Mononuclear cell (primary cell): ENCODE results near the gene FPR2. TPM values are rescaled to one million over a fixed set of nuclear protein-coding genes. Genes with fewer than 3 reads are reported as not detected.
"Not testable (repeated sequence)": the region's sequence is repeated elsewhere in the genome, so short reads cannot be mapped to it uniquely, and the experiment has no call there.

Experiments used
- H3K27me3 ChIP-seq: 2 replicates; pipeline ENCODE4 v1.6.0; 2011; ENCODE audit warnings: low read length, control low read depth; ENCODE audit not compliant: insufficient read depth
- H3K4me1 ChIP-seq: 2 replicates; pipeline ENCODE4 v1.5.1; 2011; ENCODE audit warnings: mild to moderate bottlenecking, low read length, control low read depth; ENCODE audit not compliant: insufficient read depth
- H3K4me3 ChIP-seq: 2 replicates; pipeline ENCODE4 v1.5.1; 2011; ENCODE audit warnings: mild to moderate bottlenecking, low read length, moderate library complexity
- H3K9me3 ChIP-seq: 2 replicates; pipeline ENCODE4 v1.5.1; 2011; ENCODE audit warnings: low read depth, mild to moderate bottlenecking, control low read depth, low read length
- total RNA-seq: library from RNA; depleted of rRNA; stranded (reverse); fragments of >200 nt; gene quantifications from one replicate; pipeline ENCODE4 v1.2.3, GENCODE V29; 2012

Gene FPR2
- total RNA-seq, 1 donor, result 7.5 TPM

GRCh38 chr19:51733742-51734522 lies 27.0 kb upstream of the FPR2 start:
- H3K4me1 ChIP-seq, result peaks cover 45% of the 10 kb centered on the region
- H3K27me3 ChIP-seq, result no peaks in the 10 kb centered on the region
- H3K4me3 ChIP-seq, result no peak overlapping the region
- H3K9me3 ChIP-seq, result no peaks in the 10 kb centered on the region

GRCh38 chr19:51735759-51736449 lies 25.1 kb upstream of the FPR2 start:
- Histone ChIP-seq H3K4me1 (peaks cover 63% of the 10 kb centered on the region), H3K4me3 (no peak overlapping the region), H3K9me3 (no peaks in the 10 kb centered on the region), H3K27me3 (no peaks in the 10 kb centered on the region)

- Histone ChIP-seq H3K4me3 (no peak overlapping the region), H3K4me1 (peaks cover 65% of the 10 kb centered on the region)
Measured at GRCh38 chr19:51737389-51737788, 23.6 kb upstream of the FPR2 start.

GRCh38 chr19:51737924-51738323 lies 23.1 kb upstream of the FPR2 start:
- Histone ChIP-seq H3K4me3 (no peak overlapping the region), H3K4me1 (peaks cover 65% of the 10 kb centered on the region), H3K27me3 (no peaks in the 10 kb centered on the region), H3K9me3 (no peaks in the 10 kb centered on the region)

More at GRCh38 chr19:51737389-51737788, 23.6 kb upstream of the FPR2 start:
- H3K9me3 ChIP-seq, result no peaks in the 10 kb centered on the region
- H3K27me3 ChIP-seq, result no peaks in the 10 kb centered on the region

GRCh38 chr19:51738523-51738922 lies 22.5 kb upstream of the FPR2 start:
- not testable (repeated sequence) for H3K4me3 ChIP-seq, H3K9me3 ChIP-seq, H3K27me3 ChIP-seq
- peaks cover 65% of the 10 kb centered on the region for H3K4me1 ChIP-seq

- H3K27me3 ChIP-seq, result no peaks in the 10 kb centered on the region
- H3K4me1 ChIP-seq, result peaks cover 62% of the 10 kb centered on the region
- no peaks in the 10 kb centered on the region for H3K9me3 ChIP-seq
- H3K4me3 ChIP-seq, result no peak overlapping the region
Measured at GRCh38 chr19:51739466-51740213, 21.3 kb upstream of the FPR2 start.

- Histone ChIP-seq H3K27me3 (no peaks in the 10 kb centered on the region), H3K4me1 (peaks cover 55% of the 10 kb centered on the region), H3K4me3 (no peak overlapping the region), H3K9me3 (no peaks in the 10 kb centered on the region)
Measured at GRCh38 chr19:51740356-51740755, 20.6 kb upstream of the FPR2 start.

- Histone ChIP-seq H3K27me3 (no peaks in the 10 kb centered on the region), H3K9me3 (no peaks in the 10 kb centered on the region), H3K4me3 (no peak overlapping the region), H3K4me1 (peaks cover 43% of the 10 kb centered on the region)
Measured at GRCh38 chr19:51742789-51743188, 18.2 kb upstream of the FPR2 start.

- no peaks in the 10 kb centered on the region for H3K9me3 ChIP-seq
- no peak overlapping the region for H3K4me3 ChIP-seq
- peaks cover 43% of the 10 kb centered on the region for H3K4me1 ChIP-seq
- H3K27me3 ChIP-seq, result no peaks in the 10 kb centered on the region
Measured at GRCh38 chr19:51743405-51743804, 17.6 kb upstream of the FPR2 start.

- Histone ChIP-seq H3K27me3 (no peaks in the 10 kb centered on the region), H3K9me3 (no peaks in the 10 kb centered on the region), H3K4me3 (no peak overlapping the region), H3K4me1 (peaks cover 38% of the 10 kb centered on the region)
Measured at GRCh38 chr19:51746731-51747130, 14.2 kb upstream of the FPR2 start.

- Histone ChIP-seq H3K4me3 (peak overlapping the region; percentile 54), H3K4me1 (peaks cover 70% of the 10 kb centered on the region), H3K27me3 (no peaks in the 10 kb centered on the region), H3K9me3 (no peaks in the 10 kb centered on the region)
Measured at GRCh38 chr19:51749979-51750378, 11.0 kb upstream of the FPR2 start.

- peaks cover 76% of the 10 kb centered on the region for H3K4me1 ChIP-seq
- H3K4me3 ChIP-seq, result peak overlapping the region; percentile 54
- no peaks in the 10 kb centered on the region for H3K9me3 ChIP-seq
- no peaks in the 10 kb centered on the region for H3K27me3 ChIP-seq
Measured at GRCh38 chr19:51750400-51751094, 10.4 kb upstream of the FPR2 start.

- Histone ChIP-seq H3K4me1 (peaks cover 78% of the 10 kb centered on the region), H3K4me3 (peak within 1 kb of the TSS; percentile 54), H3K27me3 (no peaks in the 10 kb centered on the region), H3K9me3 (no peaks in the 10 kb centered on the region)
Measured at GRCh38 chr19:51751655-51752054, 9.3 kb upstream of the FPR2 start, which contains the start of gene FPR1. FPR1 (minus strand) TSS chr19:51751878; CDS start chr19:51746994, 4,884 bp downstream.

GRCh38 chr19:51754109-51754508 lies 6.9 kb upstream of the FPR2 start:
- Histone ChIP-seq H3K27me3 (no peaks in the 10 kb centered on the region), H3K4me1 (peaks cover 60% of the 10 kb centered on the region), H3K4me3 (no peak overlapping the region), H3K9me3 (no peaks in the 10 kb centered on the region)
